HPDE6-E6E7 (cell line): ENCODE data around the gene BEST1.

ENCODE experiments used
- DNase-seq: peaks from one replicate; pipeline ENCODE4 v3.0.0; 2011; ENCODE audit warnings: missing footprints; ENCODE audit errors: extremely low spot score

BEST1 gene

DNA sequence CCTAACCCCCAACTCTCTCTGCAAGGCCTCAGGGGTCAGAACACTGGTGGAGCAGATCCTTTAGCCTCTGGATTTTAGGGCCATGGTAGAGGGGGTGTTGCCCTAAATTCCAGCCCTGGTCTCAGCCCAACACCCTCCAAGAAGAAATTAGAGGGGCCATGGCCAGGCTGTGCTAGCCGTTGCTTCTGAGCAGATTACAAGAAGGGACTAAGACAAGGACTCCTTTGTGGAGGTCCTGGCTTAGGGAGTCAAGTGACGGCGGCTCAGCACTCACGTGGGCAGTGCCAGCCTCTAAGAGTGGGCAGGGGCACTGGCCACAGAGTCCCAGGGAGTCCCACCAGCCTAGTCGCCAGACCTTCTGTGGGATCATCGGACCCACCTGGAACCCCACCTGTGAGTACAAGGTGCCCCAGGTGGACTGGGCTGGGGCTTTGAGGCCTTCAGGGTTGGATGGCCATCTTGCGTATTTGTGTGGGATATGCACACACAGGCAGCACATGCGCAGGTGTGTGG is at the start of gene BEST1:
Gene BEST1 (plus strand): TSS at position 317 of the 513 bp plus-strand sequence. CDS start 1,456 bp downstream, outside the sequence.
- DNase-seq: no peak

DNA sequence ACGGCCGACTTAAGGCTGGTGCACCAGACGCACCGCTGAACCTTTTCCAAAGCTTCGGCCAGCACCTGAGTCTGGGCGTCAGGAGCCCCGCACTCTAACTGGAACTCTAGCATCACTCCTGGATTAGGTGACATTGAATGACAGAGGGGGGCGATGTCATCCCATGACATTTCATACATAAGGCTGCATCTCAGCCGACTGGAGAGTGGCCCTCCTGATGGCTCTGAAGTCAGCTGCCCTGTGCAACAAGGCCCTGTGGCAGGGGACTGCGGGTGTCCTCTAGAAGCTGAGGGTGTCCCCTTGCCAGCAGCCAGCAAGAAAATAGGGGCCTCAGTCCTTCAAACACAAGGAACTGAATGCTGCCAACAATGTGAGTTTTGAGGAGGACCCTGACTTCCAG is 48.8 kb upstream of the BEST1 start:
- DNase-seq: no peak

DNA sequence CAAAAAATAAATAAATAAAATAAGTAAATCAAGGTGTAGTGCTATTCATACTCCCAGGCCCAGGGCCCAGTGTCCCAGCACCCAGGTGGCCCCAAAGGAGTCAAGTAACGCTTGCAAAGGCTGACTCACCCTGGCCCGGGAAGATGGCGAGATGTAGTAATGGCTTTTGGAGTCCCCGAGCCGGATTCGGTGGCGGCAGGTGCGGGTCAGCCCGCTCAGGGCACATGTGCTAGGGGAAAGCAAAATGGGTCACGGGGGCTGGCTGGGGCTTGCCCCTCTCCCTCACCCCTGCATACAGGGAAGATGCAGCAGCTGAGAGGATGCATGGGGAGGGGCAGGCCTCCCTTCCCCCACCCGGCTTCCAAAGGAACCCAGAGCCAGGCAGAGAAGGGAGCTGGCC is 47.8 kb upstream of the BEST1 start:
- no peak for DNase-seq

DNA sequence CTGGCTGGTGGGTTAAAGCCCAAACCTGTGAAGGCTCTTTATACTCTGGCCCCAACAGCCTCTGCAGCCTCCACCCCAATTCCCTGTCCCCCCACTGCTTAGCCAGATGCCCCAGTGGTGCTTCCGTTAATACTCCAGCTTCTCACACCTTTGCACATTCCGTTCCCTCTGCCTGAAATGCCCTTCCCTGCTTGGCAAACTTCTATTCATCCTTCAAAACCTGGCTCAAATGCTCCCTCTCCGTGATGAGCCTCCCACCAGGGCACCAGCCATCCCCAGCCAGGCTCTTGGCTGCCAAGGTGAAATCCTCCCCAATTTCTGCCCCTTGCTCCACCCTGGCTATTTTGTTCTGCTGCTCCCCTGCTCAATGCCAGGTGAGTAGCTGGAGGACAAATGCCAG is 46.3 kb upstream of the BEST1 start:
- no peak for DNase-seq

DNA sequence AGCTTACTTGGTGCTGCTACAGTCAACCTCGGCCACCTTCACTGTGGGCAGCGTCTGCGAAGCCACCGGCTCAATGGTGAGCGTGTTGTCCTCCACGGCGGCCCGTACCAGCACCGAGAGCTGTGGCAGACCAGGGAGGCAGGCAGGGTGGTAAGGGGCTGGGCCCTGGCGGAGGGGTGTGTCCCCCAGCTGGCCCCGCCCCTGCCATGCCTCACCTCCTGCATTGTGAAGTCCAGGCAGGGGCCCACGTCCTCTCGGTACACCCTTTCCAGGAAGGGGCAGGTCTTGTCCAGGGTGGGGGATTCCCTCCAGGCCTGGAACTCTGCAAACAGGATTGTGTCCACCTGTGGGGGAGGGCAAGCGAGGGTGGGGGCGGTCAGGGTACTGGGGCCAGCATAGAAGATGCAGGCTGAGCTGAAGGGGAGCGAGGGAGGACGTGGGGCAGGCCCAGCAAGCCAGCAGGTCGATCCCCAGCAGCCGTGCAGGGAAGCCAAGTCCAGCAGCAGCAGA is 45.6 kb upstream of the BEST1 start:
- no peak for DNase-seq

DNA sequence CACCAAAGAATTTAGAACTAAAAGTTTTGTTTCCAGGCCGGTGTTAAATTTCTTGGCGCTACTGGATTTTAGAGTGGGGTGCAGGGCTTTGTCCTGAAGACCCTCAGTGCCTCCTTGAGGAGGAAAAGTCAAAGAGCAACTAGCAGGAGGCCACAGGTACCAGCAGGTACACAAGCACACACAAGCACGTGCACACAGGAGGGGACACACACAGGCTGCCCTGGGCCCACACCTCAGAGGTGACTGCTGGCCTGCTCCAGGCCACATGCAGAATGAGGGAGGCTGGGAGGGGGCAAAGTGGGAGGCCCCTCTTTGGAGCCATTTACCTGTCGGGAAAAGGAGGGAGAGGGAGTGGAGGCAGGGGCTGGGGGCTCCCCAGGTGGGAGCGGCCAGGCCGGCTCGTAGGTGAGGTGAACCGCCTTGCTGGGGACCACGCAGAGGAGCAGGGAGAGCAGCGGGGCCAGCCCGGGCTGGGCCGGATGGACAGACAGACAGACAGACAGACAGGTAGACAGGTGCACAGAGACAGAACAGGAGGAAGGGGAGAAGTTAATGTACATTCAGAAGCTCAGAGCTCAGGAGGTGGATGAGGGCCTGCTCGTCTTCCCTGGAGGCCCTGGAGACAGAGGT is 45.0 kb upstream of the BEST1 start:
- DNase-seq: no peak

DNA sequence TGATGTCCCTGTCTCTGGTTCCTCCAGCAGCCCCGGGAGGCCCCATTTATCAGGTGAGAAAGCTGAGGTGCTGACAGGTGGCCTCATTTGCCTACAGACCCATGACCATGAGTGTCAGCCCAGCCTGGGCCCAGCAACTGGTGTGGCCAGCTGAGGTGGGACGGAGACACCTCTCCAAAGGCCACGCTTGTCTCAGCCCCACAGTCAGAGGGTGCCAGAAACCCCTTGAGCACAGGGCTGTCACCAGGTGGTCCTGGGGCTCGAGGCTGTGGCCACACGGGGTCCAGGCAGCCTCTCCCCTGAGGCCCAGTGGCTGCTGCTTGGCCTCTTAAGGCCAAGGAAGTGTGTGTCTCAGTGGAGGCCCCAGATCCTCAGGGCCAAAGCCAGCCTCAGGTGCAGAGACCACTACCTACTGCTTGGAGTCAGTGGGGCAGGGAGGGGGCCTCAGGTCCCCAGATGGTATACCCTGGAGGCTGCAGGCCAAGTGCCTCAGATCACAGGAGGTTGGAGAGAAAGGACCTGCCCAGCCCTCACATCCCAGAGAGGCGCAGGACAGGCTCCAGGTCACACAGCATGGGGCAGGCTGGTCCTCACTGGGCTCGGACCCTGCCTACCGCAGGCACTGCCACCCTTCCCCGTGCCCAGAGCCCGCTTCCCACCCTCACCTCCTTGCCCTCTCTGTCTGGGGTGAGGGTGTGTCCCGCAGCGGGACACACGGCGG is 44.2 kb upstream of the BEST1 start:
- no peak for DNase-seq

DNA sequence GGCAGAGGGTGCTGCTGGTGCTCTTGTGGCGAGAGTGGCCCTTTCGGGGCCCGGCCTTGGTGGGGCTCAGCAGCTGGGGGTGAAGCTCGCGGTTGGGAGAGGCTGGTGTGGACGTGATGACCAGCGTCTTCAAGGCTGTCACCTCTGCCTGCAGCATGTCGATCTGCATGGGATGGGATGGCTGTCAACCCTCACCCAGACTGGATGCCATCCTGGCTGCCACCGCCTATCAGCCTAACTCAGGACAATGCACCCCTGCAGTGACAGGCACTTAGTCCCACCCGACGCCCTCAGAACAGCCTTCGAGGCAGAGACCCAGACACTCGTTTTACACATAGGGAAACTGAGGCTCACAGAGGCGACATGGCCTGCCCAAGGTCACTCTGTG is 43.6 kb upstream of the BEST1 start:
- no peak for DNase-seq

DNA sequence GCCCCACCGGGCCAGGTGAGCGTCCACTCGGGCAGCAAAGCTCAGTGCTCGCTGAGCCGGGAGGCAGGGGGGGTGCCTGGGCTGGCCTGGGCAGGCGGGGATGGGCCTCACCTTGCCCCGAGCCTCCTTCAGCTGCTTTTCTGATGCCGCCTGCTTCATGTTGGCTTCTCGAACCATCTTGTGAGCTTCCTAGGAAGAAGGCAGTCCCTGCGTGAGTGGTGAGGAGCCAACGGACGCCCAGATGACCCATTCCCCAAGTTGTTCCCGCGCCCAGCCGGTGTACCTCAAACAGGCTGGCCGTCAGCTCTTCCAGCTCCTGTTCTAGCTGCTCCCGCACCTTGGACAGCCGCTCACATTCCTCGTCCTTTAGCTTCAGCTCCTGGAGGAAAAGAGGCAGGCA is 42.9 kb upstream of the BEST1 start:
- no peak for DNase-seq

DNA sequence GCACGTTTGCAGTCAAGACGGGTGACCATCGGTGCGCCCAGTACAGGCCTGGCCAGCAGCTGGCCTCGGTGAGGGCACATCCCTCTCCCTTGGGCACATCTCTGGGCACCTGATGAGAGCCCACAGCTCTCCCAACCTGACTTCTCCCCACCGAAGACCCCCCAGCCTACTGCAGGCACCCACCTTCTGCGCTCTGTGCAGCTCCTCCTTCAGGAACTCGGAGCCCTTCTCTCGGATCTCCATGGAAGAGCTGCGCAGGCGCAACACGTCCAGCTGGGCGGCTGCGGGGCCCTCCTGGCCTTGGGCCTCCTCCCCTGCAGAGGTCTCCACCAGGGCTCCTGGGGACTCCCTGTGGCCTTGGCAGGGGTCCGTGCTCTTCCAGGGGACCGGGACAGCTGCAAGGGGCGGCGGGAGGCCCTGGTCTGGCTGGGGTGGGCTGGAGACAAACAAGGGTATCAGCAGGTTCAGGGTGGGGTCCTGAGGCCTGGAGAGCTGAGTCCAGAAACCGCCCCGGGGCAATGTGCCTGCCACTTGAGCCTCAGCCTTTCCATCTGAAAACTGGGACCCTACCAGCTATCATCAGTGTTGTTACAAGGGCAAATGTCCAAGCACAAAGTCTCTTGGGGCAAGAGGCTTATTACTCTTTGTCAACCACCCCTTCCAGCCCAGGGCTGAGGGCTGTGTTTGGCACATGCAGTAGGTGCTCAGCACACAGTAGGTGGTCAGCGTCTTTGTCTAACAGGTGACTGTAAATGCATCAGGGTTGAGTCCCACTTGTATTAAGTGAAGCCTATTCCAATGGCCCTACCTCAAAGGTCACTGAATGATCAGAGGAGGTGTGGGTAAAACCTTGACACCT is 42.1 kb upstream of the BEST1 start:
- no peak for DNase-seq

DNA sequence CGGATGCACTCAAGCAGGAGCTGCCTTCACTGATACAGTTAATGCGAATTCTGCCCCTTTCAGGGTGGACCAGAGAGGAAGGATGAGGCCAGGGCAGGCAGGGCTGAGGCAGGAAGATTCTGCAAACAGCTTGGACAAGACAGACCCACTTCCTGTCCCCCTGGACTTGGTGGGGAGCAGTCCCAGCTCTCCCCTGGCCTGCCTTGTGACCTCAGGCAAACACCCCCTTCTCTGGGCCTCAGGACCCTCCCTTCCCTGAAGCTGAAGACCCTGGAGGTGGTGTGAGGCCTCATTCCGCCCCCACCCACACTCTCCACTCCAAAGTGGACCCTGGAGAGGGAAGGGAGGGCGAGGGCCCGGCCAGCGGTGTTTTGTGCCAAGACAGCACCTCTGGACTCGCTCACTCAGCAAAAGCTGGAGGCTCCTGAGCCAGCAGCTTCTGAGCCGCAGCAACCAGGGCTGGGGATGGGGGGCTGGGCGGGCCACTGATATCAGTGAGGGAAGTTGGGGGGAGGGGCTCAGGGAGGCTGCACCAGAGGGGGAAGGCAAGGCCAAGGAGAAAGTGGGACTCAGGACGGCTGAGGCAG is 41.3 kb upstream of the BEST1 start:
- no peak for DNase-seq

DNA sequence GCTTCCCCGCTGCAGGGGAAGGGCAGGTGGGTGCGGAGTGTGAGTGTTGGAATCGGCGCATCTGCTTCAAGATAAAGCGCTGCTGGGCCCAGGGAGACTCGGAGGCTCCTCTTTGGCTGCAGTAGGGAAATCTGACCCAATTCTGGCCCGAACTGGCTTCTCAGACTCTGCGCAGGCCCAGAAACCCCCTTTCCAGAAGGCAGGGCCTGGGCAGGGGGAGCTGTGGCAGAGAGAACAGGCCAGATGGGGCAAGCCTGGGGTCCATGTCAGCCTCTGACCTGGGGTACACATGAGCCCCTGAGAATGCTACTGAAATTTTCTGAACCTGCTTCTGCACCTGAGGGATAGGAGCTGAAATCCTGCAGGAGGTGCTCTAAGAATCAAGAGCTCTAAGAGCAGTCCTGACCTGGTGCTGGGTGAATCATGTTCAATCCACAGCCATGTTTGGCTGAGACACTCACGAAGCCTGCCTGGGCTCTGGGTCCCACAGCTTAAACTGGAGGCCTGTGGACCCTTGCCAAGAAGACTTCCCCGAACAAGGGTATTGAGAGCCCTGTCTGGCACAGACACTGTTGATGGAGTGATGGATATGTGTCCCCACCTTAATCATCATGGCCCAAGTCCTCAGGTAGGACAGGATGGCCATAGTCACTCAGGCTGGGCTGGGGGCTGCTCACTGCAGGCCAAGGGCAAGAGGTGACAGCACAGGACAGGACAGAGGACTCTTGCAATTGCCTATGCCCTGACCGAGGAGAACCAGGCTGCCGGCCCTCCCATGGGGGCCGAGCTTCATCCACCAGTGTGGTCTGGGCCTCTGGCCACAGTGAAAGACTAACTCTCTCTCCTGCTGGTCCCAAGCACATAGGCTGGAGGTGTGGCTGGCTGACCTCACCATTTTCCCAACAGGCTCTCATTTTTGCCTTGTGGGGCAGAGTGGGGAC is 39.7 kb upstream of the BEST1 start:
- no peak for DNase-seq

DNA sequence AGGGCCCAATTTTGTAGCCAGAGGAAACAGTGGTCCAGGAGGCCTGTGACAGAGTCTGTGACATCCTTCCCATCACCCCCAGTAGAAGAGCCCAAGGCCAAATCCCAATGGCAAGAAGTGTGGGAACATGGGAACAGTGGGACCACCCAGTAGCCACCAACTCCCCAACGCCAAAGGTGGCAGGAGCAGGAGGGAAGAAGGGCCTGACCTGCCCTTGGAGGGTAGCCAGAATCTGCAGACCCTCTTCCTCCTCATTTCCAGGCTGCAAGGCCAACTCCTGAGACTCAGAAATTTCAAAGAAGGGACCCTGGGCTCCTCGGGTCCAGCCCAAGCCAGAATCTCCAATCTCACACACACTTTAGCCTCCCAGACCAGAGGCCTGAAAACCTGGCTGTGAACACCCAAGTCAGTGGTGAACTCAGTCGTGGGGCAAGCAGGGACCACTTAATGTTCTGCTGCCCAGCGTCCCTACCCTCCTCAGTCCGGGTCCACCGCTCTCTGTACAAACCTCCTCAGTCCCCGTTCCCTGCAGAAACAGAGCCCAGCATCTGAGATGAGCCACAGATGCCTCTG is 38.9 kb upstream of the BEST1 start:
- no peak for DNase-seq

DNA sequence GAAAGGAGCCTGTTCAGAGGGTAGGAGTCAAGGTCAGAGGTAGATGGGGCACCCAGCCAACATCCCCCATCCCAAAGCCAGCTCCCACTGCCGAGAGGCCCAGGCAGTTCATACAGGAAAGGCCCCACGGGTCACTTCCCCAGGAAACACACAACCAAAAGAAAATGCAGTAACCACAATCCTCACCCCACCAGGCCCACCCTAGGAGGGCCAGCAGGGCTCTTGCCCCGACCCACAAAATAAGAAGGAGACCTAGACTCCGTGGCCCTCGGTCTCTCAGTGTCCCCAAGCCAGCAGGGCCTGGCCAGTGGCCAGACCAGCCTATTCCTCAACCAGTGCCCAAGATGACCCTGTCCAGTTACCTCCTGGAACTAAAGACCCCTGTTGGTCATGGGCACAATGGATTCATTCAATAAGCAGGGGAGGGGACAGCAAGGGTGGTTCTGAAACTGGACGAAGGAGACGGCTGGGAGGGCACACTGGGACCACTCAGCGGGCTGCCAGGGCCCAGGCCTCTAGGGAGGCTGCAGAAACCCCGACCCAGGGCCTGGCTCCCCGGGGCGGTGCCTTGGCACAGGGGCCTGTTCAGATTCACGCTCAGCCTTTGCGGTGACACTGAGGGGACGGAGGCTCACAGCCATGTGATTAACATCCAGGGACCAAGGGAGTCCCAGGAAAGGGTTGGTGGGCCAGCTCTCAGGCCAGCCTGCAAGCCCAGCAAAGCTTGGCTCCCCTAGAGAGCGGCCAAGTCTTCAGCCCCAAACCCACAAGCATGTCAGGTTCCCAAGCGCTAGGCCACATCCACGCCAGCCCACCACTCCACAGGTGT is 38.2 kb upstream of the BEST1 start:
- no peak for DNase-seq

DNA sequence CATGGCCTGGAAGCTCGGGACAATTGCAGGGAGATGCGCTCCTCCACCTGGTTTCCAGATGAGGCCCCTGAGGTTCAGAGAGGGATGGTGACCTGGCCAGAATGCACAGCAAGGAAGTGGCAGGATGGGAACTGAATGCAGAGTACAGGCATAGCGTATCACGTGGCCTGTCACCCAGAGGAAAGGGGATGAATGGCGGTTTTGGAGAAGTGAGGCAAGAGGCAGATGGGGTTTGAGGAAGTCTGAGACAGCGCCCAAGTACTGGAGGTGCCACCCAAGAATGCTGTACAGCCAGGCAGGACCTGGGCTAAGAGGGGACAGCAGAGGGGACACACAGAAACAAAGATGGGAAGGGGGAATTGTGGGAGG is 37.6 kb upstream of the BEST1 start:
- no peak for DNase-seq

DNA sequence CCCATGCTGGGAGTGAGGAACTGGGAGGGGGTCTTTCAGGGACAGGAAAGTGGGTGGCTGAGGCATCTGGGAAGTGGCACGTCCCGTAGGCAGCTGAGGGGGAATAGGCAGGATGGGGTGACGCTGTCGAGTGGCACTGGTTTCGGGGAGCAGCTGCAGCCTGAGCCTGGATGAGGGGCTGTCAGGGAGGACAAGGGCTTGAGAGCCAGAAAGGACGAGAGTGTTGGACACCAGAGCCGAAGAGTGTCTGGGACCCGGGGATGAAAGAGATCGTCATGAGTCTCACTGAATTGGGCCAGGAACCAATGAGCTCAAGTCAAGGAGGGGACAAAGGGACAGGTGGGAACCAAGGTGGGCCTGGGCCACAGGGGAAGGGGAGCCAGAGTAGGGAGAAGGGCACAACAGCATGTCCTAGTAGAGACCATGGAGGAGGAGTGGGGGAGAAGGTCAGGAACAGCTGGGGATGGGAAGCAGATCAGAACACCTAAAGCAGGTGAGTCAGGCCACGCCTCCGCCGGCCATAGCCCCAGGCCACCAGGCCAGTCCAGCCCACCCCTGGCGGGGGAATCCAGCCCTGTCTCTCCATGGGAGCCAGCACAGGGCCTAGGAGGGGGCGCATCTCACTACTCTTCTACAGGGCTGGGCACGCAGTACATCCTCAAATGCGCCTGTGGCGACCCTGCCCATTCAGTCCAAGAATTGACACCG is 37.0 kb upstream of the BEST1 start:
- DNase-seq: no peak

DNA sequence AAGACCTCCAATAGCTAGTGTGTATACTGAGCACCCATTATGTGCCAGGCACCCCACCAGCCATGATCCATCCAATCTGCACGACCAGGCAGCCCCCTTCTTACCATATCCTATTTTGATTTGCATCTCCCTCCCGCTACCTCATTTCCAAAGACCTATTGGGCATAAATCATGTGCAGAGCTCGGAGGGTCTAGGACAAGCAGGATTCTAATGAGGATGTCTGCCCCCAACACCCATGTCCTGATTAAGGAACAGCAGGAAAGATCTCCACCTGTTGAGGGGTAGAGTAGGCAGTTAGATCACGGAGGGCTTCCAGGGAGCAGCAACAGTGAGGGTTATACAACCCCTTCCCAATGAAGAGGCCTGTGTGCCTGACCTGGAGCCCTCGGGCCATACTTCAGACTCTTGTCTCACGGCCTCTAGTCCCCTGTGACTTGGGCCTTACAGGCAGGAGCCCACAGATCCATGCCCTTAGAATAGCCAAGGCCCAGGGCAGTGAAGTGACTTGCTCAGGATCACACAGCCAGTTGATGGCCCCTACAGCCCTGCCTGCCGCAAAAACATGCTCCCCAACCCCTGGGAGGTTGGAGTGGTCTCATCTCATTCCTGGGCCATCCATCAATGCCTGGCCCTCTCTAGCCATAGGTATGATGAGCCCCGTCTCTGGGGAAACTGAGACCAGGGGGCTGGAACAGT is 36.3 kb upstream of the BEST1 start:
- DNase-seq: no peak

DNA sequence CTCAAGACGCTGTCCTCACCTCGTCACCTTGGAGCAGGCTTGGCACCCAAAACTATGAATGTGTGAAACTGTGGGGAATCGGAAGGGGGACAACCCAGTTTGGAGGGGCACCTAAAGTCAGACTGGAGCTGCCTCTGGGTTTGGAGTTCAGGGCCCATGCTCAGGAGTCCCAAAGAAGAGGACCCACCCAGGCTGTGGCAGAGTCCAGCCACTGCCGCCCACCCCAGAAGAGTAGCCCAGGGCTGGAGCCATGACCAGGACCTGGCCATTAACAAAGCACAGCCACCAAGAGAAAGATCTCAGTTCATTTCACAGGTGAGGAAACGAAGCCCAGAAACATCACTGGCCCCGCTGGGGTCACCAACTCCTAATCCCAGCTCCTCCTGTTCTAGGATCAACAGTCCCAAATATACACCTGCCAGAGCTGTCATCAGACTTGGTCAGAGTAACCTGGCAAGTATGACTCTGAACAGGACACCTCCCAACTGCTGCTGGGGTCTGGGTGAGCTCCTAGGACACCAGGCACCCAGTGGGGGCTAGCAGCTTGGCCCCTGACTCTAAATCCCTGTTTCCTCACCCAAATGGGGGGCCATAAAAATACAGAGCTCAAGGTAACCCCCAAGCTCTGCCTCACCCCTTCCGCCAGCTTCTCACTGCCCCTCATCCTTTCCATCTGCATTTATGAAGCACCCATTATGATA is 35.5 kb upstream of the BEST1 start:
- no peak for DNase-seq
